ENCODE results near the gene BBS4.

The BBS4 gene

GRCh38 chr15:72786676-72787345 is 100.8 kb downstream of the BBS4 start:
- no peak for DNase-seq
- Histone ChIP-seq H2AFZ (ENCODE audit: low read length) (no peak overlapping the region), H3K9me3 (replicated peaks; ENCODE audit: insufficient read depth, low read length) (no peaks in the 10 kb centered on the region), H3K36me3 (replicated peaks; ENCODE audit: insufficient read depth, low read length) (no peaks in the 10 kb centered on the region), H3K27ac (ENCODE audit: low read length) (no peak overlapping the region), H3K4me3 (ENCODE audit: low read length) (no peak overlapping the region), H3F3A (ENCODE audit: insufficient read depth, low read length) (peaks cover 16% of the 10 kb centered on the region), H3K27me3 (replicated peaks; ENCODE audit: insufficient read depth, low read length) (no peaks in the 10 kb centered on the region), H3K9ac (ENCODE audit: low read length) (no peak overlapping the region), H3K9me2 (replicated peaks; ENCODE audit: insufficient read depth, low read length) (no peaks in the 10 kb centered on the region), H3K79me2 (ENCODE audit: low read length) (peaks cover 17% of the 10 kb centered on the region), H3K4me1 (ENCODE audit: low read length) (peaks cover 10% of the 10 kb centered on the region), H3K4me2 (ENCODE audit: low read depth, low read length) (no peak overlapping the region), H4K20me1 (ENCODE audit: insufficient read depth, low read length) (no peaks in the 10 kb centered on the region)
- TF ChIP-seq EZH2phosphoT487 (IDR thresholded peaks at IDR 0.05; ENCODE audit: low read length) = no peak
- no peak for TF ChIP-seq EZH2 (optimal IDR thresholded peaks at IDR 0.05; ENCODE audit: low read depth, low read length)
- TF ChIP-seq, protein P1, sequence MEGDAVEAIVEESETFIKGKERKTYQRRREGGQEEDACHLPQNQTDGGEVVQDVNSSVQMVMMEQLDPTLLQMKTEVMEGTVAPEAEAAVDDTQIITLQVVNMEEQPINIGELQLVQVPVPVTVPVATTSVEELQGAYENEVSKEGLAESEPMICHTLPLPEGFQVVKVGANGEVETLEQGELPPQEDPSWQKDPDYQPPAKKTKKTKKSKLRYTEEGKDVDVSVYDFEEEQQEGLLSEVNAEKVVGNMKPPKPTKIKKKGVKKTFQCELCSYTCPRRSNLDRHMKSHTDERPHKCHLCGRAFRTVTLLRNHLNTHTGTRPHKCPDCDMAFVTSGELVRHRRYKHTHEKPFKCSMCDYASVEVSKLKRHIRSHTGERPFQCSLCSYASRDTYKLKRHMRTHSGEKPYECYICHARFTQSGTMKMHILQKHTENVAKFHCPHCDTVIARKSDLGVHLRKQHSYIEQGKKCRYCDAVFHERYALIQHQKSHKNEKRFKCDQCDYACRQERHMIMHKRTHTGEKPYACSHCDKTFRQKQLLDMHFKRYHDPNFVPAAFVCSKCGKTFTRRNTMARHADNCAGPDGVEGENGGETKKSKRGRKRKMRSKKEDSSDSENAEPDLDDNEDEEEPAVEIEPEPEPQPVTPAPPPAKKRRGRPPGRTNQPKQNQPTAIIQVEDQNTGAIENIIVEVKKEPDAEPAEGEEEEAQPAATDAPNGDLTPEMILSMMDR (IDR thresholded peaks at IDR 0.05; ENCODE audit: low read length) = no peak

DNA sequence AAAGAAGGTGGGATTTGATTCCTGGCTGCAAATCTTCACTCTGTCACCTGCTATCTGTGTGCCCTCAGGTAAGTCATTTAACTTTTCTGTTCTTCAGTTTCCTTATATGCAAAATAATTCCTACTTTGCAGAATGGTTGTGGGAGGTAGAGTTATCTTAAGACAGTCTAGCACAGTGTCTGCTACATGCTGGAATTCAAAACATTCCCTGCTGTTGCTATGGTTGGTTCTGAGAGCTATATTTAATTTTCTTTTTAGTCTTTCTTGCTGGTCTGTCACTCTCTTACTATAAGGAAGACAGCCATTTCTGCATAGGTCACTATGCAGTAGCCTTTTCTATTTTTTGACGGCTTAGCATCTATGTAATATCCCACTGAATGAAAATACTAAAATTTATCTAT is 101.5 kb downstream of the BBS4 start:
- no peak for DNase-seq
- H3K9me3 ChIP-seq (replicated peaks; ENCODE audit: insufficient read depth, low read length) = no peaks in the 10 kb centered on the region
- TF ChIP-seq EZH2phosphoT487 (IDR thresholded peaks at IDR 0.05; ENCODE audit: low read length) (no peak), EZH2 (optimal IDR thresholded peaks at IDR 0.05; ENCODE audit: low read depth, low read length) (no peak)
- TF ChIP-seq, protein P1 (IDR thresholded peaks at IDR 0.05; ENCODE audit: low read length) = no peak
- no peaks in the 10 kb centered on the region for H3K9me2 ChIP-seq (replicated peaks; ENCODE audit: insufficient read depth, low read length)
- H3K4me1 ChIP-seq (ENCODE audit: low read length) = peaks cover 7% of the 10 kb centered on the region
- H3K36me3 ChIP-seq (replicated peaks; ENCODE audit: insufficient read depth, low read length) = no peaks in the 10 kb centered on the region
- H3K9ac ChIP-seq (ENCODE audit: low read length) = no peak overlapping the region
- no peak overlapping the region for H3K4me3 ChIP-seq (ENCODE audit: low read length)
- no peak overlapping the region for H2AFZ ChIP-seq (ENCODE audit: low read length)
- H3K4me2 ChIP-seq (ENCODE audit: low read depth, low read length) = no peak overlapping the region
- H3F3A ChIP-seq (ENCODE audit: insufficient read depth, low read length) = peaks cover 14% of the 10 kb centered on the region
- H3K27me3 ChIP-seq (replicated peaks; ENCODE audit: insufficient read depth, low read length) = no peaks in the 10 kb centered on the region
- H3K79me2 ChIP-seq (ENCODE audit: low read length) = peaks cover 9% of the 10 kb centered on the region
- no peak overlapping the region for H3K27ac ChIP-seq (ENCODE audit: low read length)
- H4K20me1 ChIP-seq (ENCODE audit: insufficient read depth, low read length) = no peaks in the 10 kb centered on the region

All from MM.1S (cell line).